WTC11 (cell line): ENCODE data around the gene EVC. TPM values are rescaled to one million over a fixed set of nuclear protein-coding genes. Genes with fewer than 3 reads are reported as not detected.

Experiments used
- ATAC-seq: fragments of 200-7000 bp; cut with Tn5 transposase; 2 replicates; pipeline ENCODE4 v1.10.0; 2021; ENCODE audit warnings: mild to moderate bottlenecking, moderate library complexity
- CTCF ChIA-PET: fragments of 300-600 bp; sonication (Branson Sonifier 250); formaldehyde crosslinking; loops from one replicate; lab custom pipeline; 2021; ENCODE audit warnings: antibody characterized with exemption; lab: Charles Lee
- POLR2A ChIA-PET: fragments of 350-600 bp; sonication (Branson Sonifier 250); formaldehyde crosslinking; loops from one replicate; lab custom pipeline; 2021; ENCODE audit warnings: antibody characterized with exemption; lab: Charles Lee
- DNase-seq: peaks from one replicate; pipeline ENCODE4 v3.0.0; 2021; ENCODE audit warnings: low spot score
- H3K27ac Mint-ChIP-seq: 2 replicates; pipeline ENCODE4 v1.8.0; 2021; ENCODE audit warnings: mixed read lengths
- H3K27me3 Mint-ChIP-seq: 2 replicates; pipeline ENCODE4 v1.8.0; 2021; ENCODE audit warnings: low read depth, mild to moderate bottlenecking, moderate library complexity, mixed read lengths
- H3K36me3 Mint-ChIP-seq: 2 replicates; pipeline ENCODE4 v1.8.0; 2021; ENCODE audit warnings: mixed read lengths
- H3K4me1 Mint-ChIP-seq: 2 replicates; pipeline ENCODE4 v1.8.0; 2022; ENCODE audit warnings: mixed read lengths
- H3K4me3 Mint-ChIP-seq: 2 replicates; pipeline ENCODE4 v1.8.0; 2021; ENCODE audit warnings: mild to moderate bottlenecking, moderate library complexity, mixed read lengths
- H3K9me3 Mint-ChIP-seq: 2 replicates; pipeline ENCODE4 v1.8.0; 2021; ENCODE audit warnings: mixed read lengths
- CREM ChIP-seq: sonication (generic); formaldehyde crosslinking; IDR thresholded peaks from 2 replicates; pipeline ENCODE4 v1.8.1; 2022; ENCODE audit warnings: mild to moderate bottlenecking, missing genetic modification reagents, moderate library complexity
- GRHL2 ChIP-seq: fragments of 250-450 bp; sonication (Bioruptor Pico); IDR thresholded peaks from 2 replicates; pipeline ENCODE4 v1.8.0; 2022; ENCODE audit warnings: mild to moderate bottlenecking, moderate library complexity; ENCODE audit not compliant: insufficient replicate concordance, severe bottlenecking
- GTF2I ChIP-seq: fragments of 250-450 bp; sonication (Bioruptor Pico); conservative IDR thresholded peaks from 2 replicates; pipeline ENCODE4 v1.4.0; 2021; ENCODE audit warnings: mild to moderate bottlenecking
- MXD4 ChIP-seq: fragments of 250-450 bp; sonication (Bioruptor Pico); IDR thresholded peaks from 2 replicates; pipeline ENCODE4 v1.8.0; 2021; ENCODE audit warnings: mild to moderate bottlenecking, moderate library complexity, borderline replicate concordance
- RORB ChIP-seq: fragments of 250-450 bp; sonication (Bioruptor Pico); IDR thresholded peaks from 2 replicates; pipeline ENCODE4 v1.9.0; 2021; ENCODE audit warnings: mild to moderate bottlenecking
- SMAD3 ChIP-seq: sonication (generic); formaldehyde crosslinking; IDR thresholded peaks from 2 replicates; pipeline ENCODE4 v1.8.0; 2022; ENCODE audit warnings: missing genetic modification reagents, mild to moderate bottlenecking, borderline replicate concordance
- TP53 ChIP-seq: sonication (generic); formaldehyde crosslinking; IDR thresholded peaks from 2 replicates; pipeline ENCODE4 v1.8.1; 2023; ENCODE audit warnings: mild to moderate bottlenecking, missing genetic modification reagents
- total RNA-seq: library from RNA; stranded (reverse); gene quantifications from 3 replicates; pipeline ENCODE4 v1.2.3, GENCODE V29; 2021
- TF ChIP-seq, protein P1 (sequence below): sonication (generic); formaldehyde crosslinking; IDR thresholded peaks from 2 replicates; pipeline ENCODE4 v1.8.1; 2023; ENCODE audit warnings: mild to moderate bottlenecking, missing genetic modification reagents, moderate library complexity
- TF ChIP-seq, protein P2 (sequence below): sonication (generic); formaldehyde crosslinking; IDR thresholded peaks from 2 replicates; pipeline ENCODE4 v1.8.1; 2023; ENCODE audit warnings: mild to moderate bottlenecking, missing genetic modification reagents
- TF ChIP-seq, protein P3 (sequence below): sonication (generic); formaldehyde crosslinking; conservative IDR thresholded peaks from 2 replicates; pipeline ENCODE4 v1.8.1; 2022; ENCODE audit warnings: mild to moderate bottlenecking, missing genetic modification reagents
- TF ChIP-seq, protein P4 (sequence below): fragments of 250-450 bp; sonication (Bioruptor Pico); conservative IDR thresholded peaks from 2 replicates; pipeline ENCODE4 v1.9.0; 2021; ENCODE audit warnings: mild to moderate bottlenecking
- TF ChIP-seq, protein P5 (sequence below): fragments of 250-450 bp; sonication (Bioruptor Pico); IDR thresholded peaks from 2 replicates; pipeline ENCODE4 v1.9.0; 2021; ENCODE audit warnings: moderate library complexity, mild to moderate bottlenecking, inconsistent platforms, borderline replicate concordance
- TF ChIP-seq, protein P6 (sequence below): sonication (generic); formaldehyde crosslinking; IDR thresholded peaks from 2 replicates; pipeline ENCODE4 v1.8.1; 2022; ENCODE audit warnings: mild to moderate bottlenecking, missing genetic modification reagents, moderate library complexity, borderline replicate concordance
- TF ChIP-seq, protein P7 (sequence below): sonication (generic); formaldehyde crosslinking; IDR thresholded peaks from 2 replicates; pipeline ENCODE4 v1.8.1; 2022; ENCODE audit warnings: low read depth, missing genetic modification reagents, borderline replicate concordance

EVC gene
- total RNA-seq, 1 experiment from 2014 or later: 12.5 TPM

DNA sequence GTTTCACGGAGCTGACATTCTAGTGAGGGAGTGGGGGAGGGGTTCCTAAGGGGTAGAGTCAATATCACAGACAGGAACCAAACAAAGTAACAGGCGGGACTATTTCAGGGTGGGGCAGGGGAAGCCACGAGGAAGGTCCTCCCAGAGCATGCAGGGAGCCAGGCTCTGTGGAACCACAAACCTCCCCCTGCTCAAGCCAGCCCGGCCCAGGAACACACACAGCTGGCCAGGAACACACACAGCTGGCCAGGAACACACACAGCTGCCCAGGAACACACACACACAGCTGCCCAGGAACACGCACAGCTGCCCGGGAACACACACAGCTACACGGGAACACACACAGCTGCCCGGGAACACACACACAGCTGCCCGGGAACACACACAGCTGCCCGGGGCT, 27.4 kb upstream of the EVC start (continued):
- TF ChIP-seq, protein P1, sequence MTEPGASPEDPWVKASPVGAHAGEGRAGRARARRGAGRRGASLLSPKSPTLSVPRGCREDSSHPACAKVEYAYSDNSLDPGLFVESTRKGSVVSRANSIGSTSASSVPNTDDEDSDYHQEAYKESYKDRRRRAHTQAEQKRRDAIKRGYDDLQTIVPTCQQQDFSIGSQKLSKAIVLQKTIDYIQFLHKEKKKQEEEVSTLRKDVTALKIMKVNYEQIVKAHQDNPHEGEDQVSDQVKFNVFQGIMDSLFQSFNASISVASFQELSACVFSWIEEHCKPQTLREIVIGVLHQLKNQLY: no peak

DNA sequence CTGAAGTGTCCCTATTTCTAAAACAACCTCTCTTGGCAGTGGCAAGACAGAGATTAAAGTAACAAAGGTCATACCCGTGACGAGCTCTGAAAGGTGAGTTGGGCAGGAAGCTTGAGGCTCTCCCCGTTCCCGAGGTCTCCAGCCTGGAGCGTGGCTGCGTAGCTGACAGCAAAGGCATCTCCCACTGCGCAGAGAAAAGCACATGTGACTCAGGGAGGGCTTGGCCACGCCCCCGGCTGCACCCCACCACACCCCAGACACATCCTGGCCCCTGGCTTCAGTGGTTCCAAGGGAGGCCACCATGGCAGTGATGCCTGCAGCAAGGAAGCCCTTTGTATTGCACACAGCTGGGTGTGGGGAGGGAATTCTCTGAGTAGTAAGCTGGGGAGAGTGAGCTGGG, 25.7 kb upstream of the EVC start:
- Mint-ChIP-seq H3K27ac (no peak overlapping the region), H3K27me3 (no peaks in the 10 kb centered on the region)
- TF ChIP-seq, protein P2, sequence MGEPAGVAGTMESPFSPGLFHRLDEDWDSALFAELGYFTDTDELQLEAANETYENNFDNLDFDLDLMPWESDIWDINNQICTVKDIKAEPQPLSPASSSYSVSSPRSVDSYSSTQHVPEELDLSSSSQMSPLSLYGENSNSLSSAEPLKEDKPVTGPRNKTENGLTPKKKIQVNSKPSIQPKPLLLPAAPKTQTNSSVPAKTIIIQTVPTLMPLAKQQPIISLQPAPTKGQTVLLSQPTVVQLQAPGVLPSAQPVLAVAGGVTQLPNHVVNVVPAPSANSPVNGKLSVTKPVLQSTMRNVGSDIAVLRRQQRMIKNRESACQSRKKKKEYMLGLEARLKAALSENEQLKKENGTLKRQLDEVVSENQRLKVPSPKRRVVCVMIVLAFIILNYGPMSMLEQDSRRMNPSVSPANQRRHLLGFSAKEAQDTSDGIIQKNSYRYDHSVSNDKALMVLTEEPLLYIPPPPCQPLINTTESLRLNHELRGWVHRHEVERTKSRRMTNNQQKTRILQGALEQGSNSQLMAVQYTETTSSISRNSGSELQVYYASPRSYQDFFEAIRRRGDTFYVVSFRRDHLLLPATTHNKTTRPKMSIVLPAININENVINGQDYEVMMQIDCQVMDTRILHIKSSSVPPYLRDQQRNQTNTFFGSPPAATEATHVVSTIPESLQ (CRISPR knock-in tag): no peak
- no peak for TF ChIP-seq CREM (CRISPR knock-in tag)
- TF ChIP-seq, protein P3, sequence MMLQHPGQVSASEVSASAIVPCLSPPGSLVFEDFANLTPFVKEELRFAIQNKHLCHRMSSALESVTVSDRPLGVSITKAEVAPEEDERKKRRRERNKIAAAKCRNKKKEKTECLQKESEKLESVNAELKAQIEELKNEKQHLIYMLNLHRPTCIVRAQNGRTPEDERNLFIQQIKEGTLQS (CRISPR knock-in tag): no peak
- TF ChIP-seq, protein P4, sequence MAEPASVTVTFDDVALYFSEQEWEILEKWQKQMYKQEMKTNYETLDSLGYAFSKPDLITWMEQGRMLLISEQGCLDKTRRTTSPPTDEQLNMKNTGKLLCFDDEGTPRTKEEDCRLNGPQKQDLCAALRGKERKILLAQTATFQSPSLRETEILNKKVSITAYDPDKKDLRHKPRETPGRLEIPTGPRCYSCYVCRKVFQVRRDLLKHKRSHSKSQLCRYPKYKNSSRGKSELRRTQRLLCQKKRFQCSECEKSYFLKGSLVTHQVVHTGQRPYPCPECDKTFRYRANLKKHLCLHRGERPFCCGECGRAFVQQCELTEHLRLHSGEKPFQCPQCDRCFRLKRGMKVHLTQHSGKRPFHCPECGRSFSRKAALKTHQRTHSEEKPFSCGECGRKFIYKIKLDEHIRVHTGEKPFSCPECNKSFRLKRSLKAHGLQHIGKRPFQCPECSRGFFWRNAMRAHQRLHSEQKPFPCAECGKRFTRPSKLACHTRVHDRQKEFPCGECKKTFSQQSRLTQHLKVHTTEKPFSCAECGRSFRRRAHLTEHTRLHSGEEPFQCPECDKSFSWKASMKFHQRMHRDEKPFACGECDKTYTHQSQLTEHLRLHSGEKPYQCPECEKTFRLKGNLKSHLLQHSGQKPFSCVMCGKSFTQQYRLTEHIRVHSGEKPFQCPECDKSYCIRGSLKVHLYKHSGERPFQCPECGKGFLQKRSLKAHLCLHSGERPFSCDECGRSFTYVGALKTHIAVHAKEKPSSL (CRISPR knock-in tag): no peak
- TF ChIP-seq SMAD3 (CRISPR knock-in tag): no peak

DNA sequence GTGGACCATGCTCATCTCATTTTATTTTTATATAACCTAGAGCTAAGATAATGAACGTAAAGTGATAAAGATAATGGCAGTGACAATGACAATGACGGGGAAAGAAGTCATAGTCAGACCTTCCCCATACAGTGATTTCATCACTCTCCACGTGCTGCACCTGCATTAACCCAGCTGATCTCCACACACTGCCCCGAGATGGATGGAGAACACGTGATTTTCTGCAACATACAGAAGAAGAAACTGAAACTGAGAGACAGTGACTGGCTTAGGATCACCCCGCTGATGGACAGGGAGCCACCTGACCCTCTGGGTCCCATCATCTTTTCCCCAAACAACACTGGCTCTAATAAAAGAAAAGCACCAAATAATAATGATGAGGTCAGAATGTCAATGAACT, 24.7 kb upstream of the EVC start:
- H3K27me3 Mint-ChIP-seq: no peaks in the 10 kb centered on the region
- ChIA-PET POLR2A (no interaction called here), CTCF (no interaction called here)
- no peak overlapping the region for H3K4me3 Mint-ChIP-seq
- no peak for ATAC-seq
- H3K4me1 Mint-ChIP-seq: peaks cover 6% of the 10 kb centered on the region; the same call in 1 of the 2 replicates
- TF ChIP-seq RORB (CRISPR knock-in tag) (no peak), TP53 (CRISPR knock-in tag) (no peak), SMAD3 (CRISPR knock-in tag) (no peak), GRHL2 (no peak), GTF2I (CRISPR knock-in tag) (no peak), MXD4 (CRISPR knock-in tag) (no peak)
- TF ChIP-seq, protein P5, sequence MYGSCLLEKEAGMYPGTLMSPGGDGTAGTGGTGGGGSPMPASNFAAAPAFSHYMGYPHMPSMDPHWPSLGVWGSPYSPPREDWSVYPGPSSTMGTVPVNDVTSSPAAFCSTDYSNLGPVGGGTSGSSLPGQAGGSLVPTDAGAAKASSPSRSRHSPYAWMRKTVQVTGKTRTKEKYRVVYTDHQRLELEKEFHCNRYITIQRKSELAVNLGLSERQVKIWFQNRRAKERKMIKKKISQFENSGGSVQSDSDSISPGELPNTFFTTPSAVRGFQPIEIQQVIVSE (CRISPR knock-in tag): no peak
- TF ChIP-seq, protein P6, sequence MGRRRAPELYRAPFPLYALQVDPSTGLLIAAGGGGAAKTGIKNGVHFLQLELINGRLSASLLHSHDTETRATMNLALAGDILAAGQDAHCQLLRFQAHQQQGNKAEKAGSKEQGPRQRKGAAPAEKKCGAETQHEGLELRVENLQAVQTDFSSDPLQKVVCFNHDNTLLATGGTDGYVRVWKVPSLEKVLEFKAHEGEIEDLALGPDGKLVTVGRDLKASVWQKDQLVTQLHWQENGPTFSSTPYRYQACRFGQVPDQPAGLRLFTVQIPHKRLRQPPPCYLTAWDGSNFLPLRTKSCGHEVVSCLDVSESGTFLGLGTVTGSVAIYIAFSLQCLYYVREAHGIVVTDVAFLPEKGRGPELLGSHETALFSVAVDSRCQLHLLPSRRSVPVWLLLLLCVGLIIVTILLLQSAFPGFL (CRISPR knock-in tag): no peak
- TF ChIP-seq, protein P7, sequence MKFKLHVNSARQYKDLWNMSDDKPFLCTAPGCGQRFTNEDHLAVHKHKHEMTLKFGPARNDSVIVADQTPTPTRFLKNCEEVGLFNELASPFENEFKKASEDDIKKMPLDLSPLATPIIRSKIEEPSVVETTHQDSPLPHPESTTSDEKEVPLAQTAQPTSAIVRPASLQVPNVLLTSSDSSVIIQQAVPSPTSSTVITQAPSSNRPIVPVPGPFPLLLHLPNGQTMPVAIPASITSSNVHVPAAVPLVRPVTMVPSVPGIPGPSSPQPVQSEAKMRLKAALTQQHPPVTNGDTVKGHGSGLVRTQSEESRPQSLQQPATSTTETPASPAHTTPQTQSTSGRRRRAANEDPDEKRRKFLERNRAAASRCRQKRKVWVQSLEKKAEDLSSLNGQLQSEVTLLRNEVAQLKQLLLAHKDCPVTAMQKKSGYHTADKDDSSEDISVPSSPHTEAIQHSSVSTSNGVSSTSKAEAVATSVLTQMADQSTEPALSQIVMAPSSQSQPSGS (CRISPR knock-in tag): no peak
- no peaks in the 10 kb centered on the region for H3K9me3 Mint-ChIP-seq
- H3K27ac Mint-ChIP-seq: no peak overlapping the region
- H3K36me3 Mint-ChIP-seq: peaks cover 35% of the 10 kb centered on the region
- no peak for DNase-seq

More for the DNA sequence above, 25.7 kb upstream of the EVC start:
- DNase-seq: no peak
- no peak overlapping the region for H3K4me3 Mint-ChIP-seq
- POLR2A ChIA-PET: no interaction called here
- no peak for ATAC-seq
- H3K36me3 Mint-ChIP-seq: peaks cover 35% of the 10 kb centered on the region
- no peaks in the 10 kb centered on the region for H3K9me3 Mint-ChIP-seq
- CTCF ChIA-PET: no interaction called here
- H3K4me1 Mint-ChIP-seq: peaks cover 6% of the 10 kb centered on the region; the same call in 1 of the 2 replicates
